ENCODE data around the gene PUM1.

DNA sequence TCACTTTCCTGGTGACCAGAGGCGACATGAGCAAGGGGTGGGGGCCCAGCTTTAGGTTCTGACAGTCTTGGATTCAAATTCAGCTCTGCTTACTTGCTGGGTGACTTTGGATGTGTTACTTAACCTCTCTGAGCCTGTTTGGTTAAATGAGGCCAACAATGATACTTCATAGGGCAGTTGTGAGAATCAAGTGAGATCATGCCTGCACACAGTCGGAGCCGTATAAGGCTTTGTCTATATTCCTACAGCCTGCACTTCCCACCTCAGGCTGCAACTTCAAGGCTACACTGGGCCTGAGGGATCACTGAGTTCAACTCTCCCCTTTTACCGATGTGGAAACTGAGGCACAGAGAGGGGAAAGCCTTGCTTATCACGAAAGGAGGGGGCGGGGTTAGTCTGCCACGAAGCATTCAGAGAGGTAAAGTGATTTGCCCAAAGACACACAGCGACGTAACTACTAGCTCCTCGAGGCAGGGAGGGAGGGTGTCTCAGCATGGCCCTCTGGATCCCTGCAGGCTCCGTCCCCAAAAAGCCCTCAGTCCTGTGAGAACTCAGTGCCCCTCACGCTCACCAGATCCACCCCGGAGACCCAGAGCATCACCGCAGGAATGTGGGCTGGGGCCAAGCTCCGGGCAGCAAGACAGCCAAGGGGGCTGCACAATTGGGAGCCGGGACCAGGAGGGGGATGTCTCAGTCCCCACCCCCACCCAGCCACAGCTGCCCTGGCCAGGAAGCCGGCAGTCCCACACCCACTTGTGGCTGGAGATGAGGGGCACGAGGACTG, 181.9 kb downstream of the PUM1 start:
- TF ChIP-seq EZH2phosphoT487 (IDR thresholded peaks at IDR 0.05; ENCODE audit: borderline replicate concordance, low read length): no peak
- no peak for TF ChIP-seq CTCF (IDR thresholded peaks at IDR 0.05; ENCODE audit: low read depth, low read length, poor library complexity, severe bottlenecking)
